ENCODE measurements around the gene BRD4. TPM values are rescaled to one million over a fixed set of nuclear protein-coding genes. Genes with fewer than 3 reads are reported as not detected.

Gene BRD4
- total and polyA plus RNA-seq, 2 of the 13 experiments (the other 11 are each of a cell fraction or from before 2014, with no cell fraction given): 10.5 to 11.4 TPM

GRCh38 chr19:15194938-15195337 is 137.4 kb downstream of the BRD4 start:
- ChIA-PET CTCF (ENCODE audit: low intra/inter-chr PET ratio, low total read pairs) (no interaction called here), POLR2A (interaction anchor here (1.1 kb wide), 1 partner anchor 14 kb away, joined by 4 read pairs; no protein-coding TSS in a partner anchor)
- FAIRE-seq (no peak), ATAC-seq (no peak), DNase-seq (ENCODE audit: low spot score) (no peak)
- Histone ChIP-seq H2AFZ (ENCODE audit: low read length) (no peak overlapping the region), H3K4me2 (ENCODE audit: low read depth, low read length) (no peak overlapping the region), H3K27ac (ENCODE audit: extremely low read length, insufficient read depth, low read length) (no peak overlapping the region), H3K79me2 (ENCODE audit: insufficient read depth, low read length) (no peaks in the 10 kb centered on the region), H3K4me1 (ENCODE audit: insufficient read depth, low read length) (no peaks in the 10 kb centered on the region), H3K36me3 (replicated peaks in 1 of 2; ENCODE audit: control insufficient read depth in 1 of 2, insufficient read depth in 2 of 2, low read length in 2 of 2) (no peaks in the 10 kb centered on the region), H3K9ac (ENCODE audit: insufficient read depth, low read depth, low read length) (no peak overlapping the region), H3K4me3 (replicated peaks in 1 of 3; ENCODE audit: insufficient read depth in 1 of 3, low read depth in 2 of 3, low read length in 3 of 3) (no peak overlapping the region), H3K9me3 (ENCODE audit: low read length) (no peaks in the 10 kb centered on the region), H3K27me3 (ENCODE audit: control insufficient read depth in 1 of 2, insufficient read depth in 2 of 2, low read length in 2 of 2) (peaks cover 3 to 23% of the 10 kb centered on the region in 2 experiments; a peak in 4 of 5 replicates), H4K20me1 (ENCODE audit: insufficient read depth, low read length) (no peaks in the 10 kb centered on the region; the same call in 1 of the 2 replicates)
- 52% methylated on average over 6 of the region's 6 CpGs for WGBS (ENCODE audit: low lambda C conversion rate)
- no TSS peak for BruUV-seq (replicated peaks)
- intact Hi-C loops (cut with micrococcal nuclease; ENCODE audit: unreplicated experiment): no loop called here
- in situ Hi-C loops (cut with HindIII; ENCODE audit: extremely low pct_ligation_motif_present, low pct_unique_long_range_greater_than_20kb): no loop called here
- TF ChIP-seq PHB2 (IDR thresholded peaks at IDR 0.05; ENCODE audit: partially characterized antibody) (no peak), NFYC (CRISPR knock-in tag; IDR thresholded peaks at IDR 0.05) (no peak), ZNF749 (CRISPR knock-in tag; IDR thresholded peaks at IDR 0.05; ENCODE audit: borderline replicate concordance) (no peak), CREBL2 (CRISPR knock-in tag; IDR thresholded peaks at IDR 0.05; ENCODE audit: borderline replicate concordance) (no peak), NFAT5 (CRISPR knock-in tag; IDR thresholded peaks at IDR 0.05) (no peak), ZNF816 (CRISPR knock-in tag; IDR thresholded peaks at IDR 0.05; ENCODE audit: borderline replicate concordance) (no peak), ZNF780A (CRISPR knock-in tag; IDR thresholded peaks at IDR 0.05) (no peak), TBX2 (CRISPR knock-in tag; IDR thresholded peaks at IDR 0.05; ENCODE audit: borderline replicate concordance) (no peak), CBX2 (IDR thresholded peaks at IDR 0.05; ENCODE audit: low read depth, low read length) (no peak), CBX2 (CRISPR knock-in tag; IDR thresholded peaks at IDR 0.05; ENCODE audit: low read depth) (no peak), SRSF9 (IDR thresholded peaks at IDR 0.05; ENCODE audit: borderline replicate concordance, insufficient read depth, low read depth, low read length, poor library complexity, severe bottlenecking) (no peak), NFRKB (IDR thresholded peaks at IDR 0.05) (no peak), CREM (IDR thresholded peaks at IDR 0.05) (no peak), CREM (CRISPR knock-in tag; IDR thresholded peaks at IDR 0.05) (no peak), RAD51 (IDR thresholded peaks at IDR 0.05; ENCODE audit: borderline replicate concordance) (no peak), CENPBD1 (CRISPR knock-in tag; IDR thresholded peaks at IDR 0.05; ENCODE audit: borderline replicate concordance, low read depth) (no peak), ZNF264 (CRISPR knock-in tag; IDR thresholded peaks at IDR 0.05) (no peak), ZBTB2 (CRISPR knock-in tag; IDR thresholded peaks at IDR 0.05; ENCODE audit: low read depth) (no peak), ATF7 (IDR thresholded peaks at IDR 0.05) (no peak), ATF7 (CRISPR knock-in tag; IDR thresholded peaks at IDR 0.05) (no peak), ZNF839 (CRISPR knock-in tag; IDR thresholded peaks at IDR 0.05; ENCODE audit: borderline replicate concordance) (no peak)
